Esophagus (tissue), 2 donors: ENCODE data around the gene DCAF11. TPM values are rescaled to one million over a fixed set of nuclear protein-coding genes. Genes with fewer than 3 reads are reported as not detected.

Experiments used
- H3K27ac ChIP-seq, 2 donors: one replicate each; pipeline ENCODE4 v1.5.1; 2013; ENCODE audit warnings: low read depth in 2 of 2, mild to moderate bottlenecking in 2 of 2, inconsistent platforms in 1 of 2, low read length in 1 of 2, moderate library complexity in 1 of 2
- H3K27me3 ChIP-seq, 2 donors: one replicate each; pipeline ENCODE4 v1.6.1; 2013; ENCODE audit warnings: low read length in 2 of 2, control low read depth in 1 of 2, mild to moderate bottlenecking in 1 of 2; ENCODE audit not compliant: insufficient read depth in 2 of 2, control insufficient read depth in 1 of 2
- H3K36me3 ChIP-seq, 2 donors: one replicate each; pipeline ENCODE4 v1.6.1; 2013; ENCODE audit warnings: low read length in 1 of 2; ENCODE audit not compliant: control insufficient read depth in 2 of 2, insufficient read depth in 2 of 2
- H3K4me1 ChIP-seq, 2 donors: one replicate each; pipeline ENCODE4 v1.6.1; 2013; ENCODE audit warnings: low read length in 1 of 2; ENCODE audit not compliant: control insufficient read depth in 2 of 2, insufficient read depth in 2 of 2
- H3K4me3 ChIP-seq, 2 donors: one replicate each; pipeline ENCODE4 v1.5.1; 2013; ENCODE audit warnings: low read length in 2 of 2, mild to moderate bottlenecking in 2 of 2, low read depth in 1 of 2, moderate library complexity in 1 of 2
- H3K9me3 ChIP-seq, 2 donors: one replicate each; pipeline ENCODE4 v1.6.1; 2013; ENCODE audit warnings: mild to moderate bottlenecking in 2 of 2, low read depth in 1 of 2, low read length in 1 of 2, moderate library complexity in 1 of 2; ENCODE audit not compliant: control insufficient read depth in 2 of 2, insufficient read depth in 1 of 2
- WGBS, 2 donors: extraction: QIAGEN DNeasy Blood & Tissue Kit; methylation state at CpG; one replicate each; pipeline ENCODE4 v1.1.7; 2013; 5-methylcytosine and 5-hydroxymethylcytosine counted together
- polyA plus RNA-seq, 2 donors: library from polyadenylated mRNA; stranded (reverse); fragments of 200-250 nt; gene quantifications; one replicate each; pipeline ENCODE4 v1.2.3, GENCODE V29; 2013
- donor health status: healthy with polysubstance abuse.
- donor health status: Bipolar disorder and iron deficiency.

Gene DCAF11
- polyA plus RNA-seq, 2 donors = 21.5 to 41.6 TPM

DNA sequence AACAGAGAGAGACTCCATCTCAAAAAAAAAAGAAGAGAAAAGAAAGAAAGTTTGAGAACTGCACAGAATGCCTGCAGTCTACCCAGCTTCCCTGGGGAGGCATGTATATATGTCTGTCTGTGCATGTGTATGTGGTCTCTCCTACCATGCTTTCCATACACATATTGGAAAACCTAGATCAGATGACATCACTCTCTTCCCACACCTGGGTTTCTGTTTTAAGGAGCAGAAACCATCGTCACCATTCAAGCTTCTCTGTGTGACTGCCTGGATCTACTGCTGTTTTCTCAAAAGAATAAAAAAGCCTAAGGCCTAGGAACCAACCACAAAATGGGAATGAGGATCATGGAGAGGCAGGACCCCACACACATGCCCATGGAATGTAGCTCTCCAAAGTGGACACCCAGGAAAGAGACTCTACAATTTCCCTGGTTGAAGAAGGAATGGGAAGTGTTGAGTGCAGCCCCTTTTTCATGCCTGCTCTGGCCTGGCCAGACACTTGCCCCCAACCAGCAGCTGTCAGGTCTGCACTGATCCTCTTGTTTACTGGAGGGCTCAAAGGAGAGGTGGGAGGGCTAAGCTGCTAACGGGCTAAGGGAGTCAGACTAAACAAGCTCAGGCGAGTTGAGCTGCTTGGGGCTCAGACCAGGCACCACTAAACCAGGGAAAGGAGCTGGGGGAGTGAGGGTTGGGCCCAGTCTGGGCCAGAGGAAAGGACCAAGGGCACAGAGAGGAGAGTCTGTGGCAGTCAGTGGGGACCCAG lies 28.2 kb upstream of the DCAF11 start:
- no peaks in the 10 kb centered on the region for H3K27me3 ChIP-seq
- H3K27ac ChIP-seq = no peak overlapping the region
- H3K4me1 ChIP-seq = peaks cover 0 to 3% of the 10 kb centered on the region in 2 donors
- no peak overlapping the region for H3K4me3 ChIP-seq
- H3K36me3 ChIP-seq = no peaks in the 10 kb centered on the region
- WGBS, 2 donors = 64 to 78% methylated on average over 3 of the region's 3 CpGs
- H3K9me3 ChIP-seq = no peaks in the 10 kb centered on the region

DNA sequence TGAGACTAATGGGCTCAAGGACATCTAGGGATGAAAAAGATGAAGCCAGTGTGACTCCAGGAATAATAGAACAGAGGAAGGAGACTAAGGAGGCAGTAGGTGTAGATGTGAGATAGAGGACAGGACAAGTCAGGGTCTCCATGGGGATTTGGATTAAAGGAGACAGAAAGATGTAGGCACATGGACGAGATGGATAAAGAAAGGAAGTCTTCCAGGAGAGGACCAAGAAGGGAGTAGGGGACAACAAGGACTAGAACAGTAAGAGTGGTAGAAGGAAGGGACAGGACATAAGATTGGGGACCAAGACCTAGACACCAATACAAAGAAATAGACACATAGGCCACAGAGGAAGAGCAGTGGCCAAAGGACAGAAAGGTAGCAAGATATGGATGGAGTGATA lies 27.6 kb upstream of the DCAF11 start:
- Histone ChIP-seq H3K36me3 (no peaks in the 10 kb centered on the region), H3K4me1 (no peaks in the 10 kb centered on the region), H3K9me3 (no peaks in the 10 kb centered on the region), H3K4me3 (no peak overlapping the region), H3K27ac (no peak overlapping the region), H3K27me3 (no peaks in the 10 kb centered on the region)
- WGBS, 2 donors = 78 to 87% methylated on average over 1 of the region's 1 CpG

DNA sequence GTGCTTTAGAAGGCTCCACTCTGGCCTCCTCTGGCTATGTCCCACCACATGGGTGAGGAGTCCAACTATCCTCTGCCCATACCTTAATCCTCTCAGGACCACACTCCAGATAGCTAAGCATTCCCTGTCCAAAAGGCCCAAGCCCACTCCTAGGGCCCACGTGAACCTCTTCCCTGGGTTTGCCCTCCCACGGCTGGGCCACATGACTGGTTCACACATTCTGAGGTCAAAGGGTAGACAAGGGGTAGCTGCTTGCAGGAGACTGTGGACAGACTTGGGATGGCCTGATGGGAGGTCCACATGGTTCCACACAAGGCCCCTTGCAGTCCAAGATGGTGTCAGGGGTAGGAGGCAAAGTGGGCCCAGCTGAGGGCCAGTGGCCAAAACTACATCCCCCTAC lies 26.5 kb upstream of the DCAF11 start:
- Histone ChIP-seq H3K4me3 (no peak overlapping the region), H3K27ac (no peak overlapping the region)
- 79 to 88% methylated on average over 2 of the region's 2 CpGs for WGBS, 2 donors

DNA sequence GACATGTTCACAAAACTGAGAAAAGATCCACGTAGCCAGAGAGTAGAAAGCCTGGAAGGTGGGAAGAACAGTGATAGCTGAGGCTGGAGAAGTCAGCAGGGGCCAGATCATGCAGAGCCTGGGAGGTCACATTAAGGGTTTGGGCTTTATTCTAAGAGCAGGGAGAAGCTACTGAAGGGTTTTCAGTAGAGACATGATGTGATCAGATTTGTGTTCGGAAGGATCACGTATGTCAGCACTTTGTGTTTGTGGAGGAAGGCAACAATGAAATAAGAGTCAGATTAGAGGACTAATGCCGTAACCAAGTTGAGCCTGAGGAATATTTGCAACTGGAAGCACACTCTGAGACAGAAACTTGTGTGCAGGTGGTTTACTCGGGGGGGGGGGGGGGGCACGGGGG lies 24.7 kb upstream of the DCAF11 start:
- no peaks in the 10 kb centered on the region for H3K27me3 ChIP-seq
- H3K9me3 ChIP-seq = no peaks in the 10 kb centered on the region
- no peak overlapping the region for H3K4me3 ChIP-seq
- peaks cover 0 to 4% of the 10 kb centered on the region in 2 donors for H3K4me1 ChIP-seq
- H3K27ac ChIP-seq = no peak overlapping the region
- H3K36me3 ChIP-seq = no peaks in the 10 kb centered on the region
- WGBS, 2 donors = 83 to 93% methylated on average over 4 to 6 of the region's 6 CpGs

More for the DNA sequence above, 26.5 kb upstream of the DCAF11 start:
- Histone ChIP-seq H3K27me3 (no peaks in the 10 kb centered on the region), H3K36me3 (no peaks in the 10 kb centered on the region), H3K9me3 (no peaks in the 10 kb centered on the region), H3K4me1 (no peaks in the 10 kb centered on the region)

DNA sequence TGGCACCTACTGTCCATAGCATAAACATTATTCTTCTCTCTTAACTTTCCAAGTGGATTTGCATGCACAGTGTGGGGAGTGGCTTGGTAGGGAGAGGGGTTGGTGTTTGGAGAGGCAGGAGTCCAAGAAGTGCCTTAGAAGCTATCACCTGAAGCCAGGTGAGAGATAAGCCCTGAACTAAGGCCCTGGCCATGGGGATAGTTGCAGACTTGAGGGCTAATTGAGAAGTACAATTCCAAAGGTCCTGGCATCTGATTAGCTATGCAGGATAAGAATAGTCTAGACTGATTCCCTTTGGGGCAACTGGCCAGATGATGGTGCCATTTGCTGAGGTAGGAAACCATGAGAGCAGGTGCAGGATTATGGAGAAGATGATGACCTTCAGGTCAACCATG lies 22.5 kb upstream of the DCAF11 start:
- Histone ChIP-seq H3K4me1 (peaks cover 2 to 13% of the 10 kb centered on the region in 2 donors), H3K27ac (no peak overlapping the region), H3K4me3 (no peak overlapping the region), H3K9me3 (no peaks in the 10 kb centered on the region), H3K27me3 (no peaks in the 10 kb centered on the region), H3K36me3 (no peaks in the 10 kb centered on the region)

DNA sequence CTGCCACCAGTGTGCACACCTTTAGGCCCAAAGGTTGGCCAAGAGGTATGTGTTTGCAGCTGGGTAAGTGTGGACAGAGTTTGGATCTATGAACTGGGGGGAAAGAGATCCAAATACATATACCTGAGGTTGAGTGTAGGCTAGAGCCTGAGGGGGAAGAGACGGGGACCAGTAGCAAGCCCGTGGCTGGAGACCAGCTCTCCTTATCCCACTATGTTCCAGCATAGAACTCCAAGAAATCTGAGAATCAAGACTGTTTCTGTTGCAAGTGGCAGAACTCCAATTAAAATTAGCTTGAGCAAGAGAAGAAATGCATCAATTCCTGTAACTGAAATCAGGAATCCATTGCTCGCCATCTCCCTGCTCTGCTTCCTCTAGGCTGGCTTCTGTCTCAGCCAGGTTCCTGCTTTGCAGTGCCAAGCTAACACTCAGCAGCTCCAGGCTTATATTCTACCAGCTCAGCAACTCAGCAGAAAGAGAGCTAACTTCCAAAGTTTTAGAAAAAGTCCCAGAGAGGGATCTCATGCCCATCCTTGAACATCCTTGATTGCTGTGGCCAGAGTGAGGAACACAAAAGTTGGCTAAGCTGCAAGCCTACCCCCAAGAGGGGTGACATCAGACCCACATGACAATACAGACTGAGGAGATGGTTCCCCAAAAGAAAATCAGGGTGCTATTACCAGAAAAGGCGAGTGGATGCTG lies 21.9 kb upstream of the DCAF11 start:
- Histone ChIP-seq H3K9me3 (no peaks in the 10 kb centered on the region), H3K36me3 (no peaks in the 10 kb centered on the region), H3K4me1 (peaks cover 2 to 13% of the 10 kb centered on the region in 2 donors), H3K27me3 (no peaks in the 10 kb centered on the region), H3K4me3 (no peak overlapping the region), H3K27ac (peak overlapping the region in 1 of 2 donors; percentile 98)
- WGBS, 2 donors = 83 to 89% methylated on average over 4 of the region's 4 CpGs

DNA sequence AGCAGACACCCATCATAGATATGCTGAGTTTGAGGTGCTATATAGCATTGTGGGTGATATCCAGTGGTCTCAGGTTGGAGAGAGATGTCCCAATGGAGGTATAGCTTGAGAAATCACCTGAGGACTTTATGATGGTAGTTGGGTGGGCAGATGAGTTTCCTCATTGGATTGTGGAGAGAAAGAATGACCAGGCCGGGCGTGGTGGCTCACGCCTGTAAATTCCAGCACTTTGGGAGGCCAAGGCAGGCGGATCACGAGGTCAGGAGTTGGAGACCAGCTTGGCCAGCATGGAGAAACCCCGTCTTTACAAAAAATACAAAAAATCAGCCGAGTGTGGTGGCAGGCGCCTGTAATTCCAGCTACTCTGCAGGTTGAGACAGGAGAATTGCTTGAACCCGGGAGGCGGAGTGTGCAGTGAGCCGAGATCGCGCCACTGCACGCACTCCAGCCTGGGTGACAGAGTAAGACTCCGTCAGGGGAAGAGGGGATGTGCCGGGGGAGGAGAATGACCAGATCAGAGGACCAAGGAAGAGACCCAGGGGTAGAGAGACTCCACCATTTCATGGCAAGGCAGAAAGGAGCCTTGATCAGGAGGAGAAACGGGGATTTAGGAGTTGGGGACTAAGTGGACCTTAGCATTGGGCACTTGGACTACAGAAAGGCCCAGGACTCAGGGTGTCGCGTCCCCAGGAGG lies 21.2 kb upstream of the DCAF11 start:
- H3K4me3 ChIP-seq = peak overlapping the region; percentile 70 to 86
- no peaks in the 10 kb centered on the region for H3K27me3 ChIP-seq
- WGBS, 2 donors = 67 to 76% methylated on average over 19 of the region's 19 CpGs
- H3K9me3 ChIP-seq = no peaks in the 10 kb centered on the region
- peaks cover 2 to 3% of the 10 kb centered on the region in 2 donors for H3K36me3 ChIP-seq
- peak overlapping the region; percentile 97 to 98 for H3K27ac ChIP-seq
- H3K4me1 ChIP-seq = peaks cover 2 to 13% of the 10 kb centered on the region in 2 donors

DNA sequence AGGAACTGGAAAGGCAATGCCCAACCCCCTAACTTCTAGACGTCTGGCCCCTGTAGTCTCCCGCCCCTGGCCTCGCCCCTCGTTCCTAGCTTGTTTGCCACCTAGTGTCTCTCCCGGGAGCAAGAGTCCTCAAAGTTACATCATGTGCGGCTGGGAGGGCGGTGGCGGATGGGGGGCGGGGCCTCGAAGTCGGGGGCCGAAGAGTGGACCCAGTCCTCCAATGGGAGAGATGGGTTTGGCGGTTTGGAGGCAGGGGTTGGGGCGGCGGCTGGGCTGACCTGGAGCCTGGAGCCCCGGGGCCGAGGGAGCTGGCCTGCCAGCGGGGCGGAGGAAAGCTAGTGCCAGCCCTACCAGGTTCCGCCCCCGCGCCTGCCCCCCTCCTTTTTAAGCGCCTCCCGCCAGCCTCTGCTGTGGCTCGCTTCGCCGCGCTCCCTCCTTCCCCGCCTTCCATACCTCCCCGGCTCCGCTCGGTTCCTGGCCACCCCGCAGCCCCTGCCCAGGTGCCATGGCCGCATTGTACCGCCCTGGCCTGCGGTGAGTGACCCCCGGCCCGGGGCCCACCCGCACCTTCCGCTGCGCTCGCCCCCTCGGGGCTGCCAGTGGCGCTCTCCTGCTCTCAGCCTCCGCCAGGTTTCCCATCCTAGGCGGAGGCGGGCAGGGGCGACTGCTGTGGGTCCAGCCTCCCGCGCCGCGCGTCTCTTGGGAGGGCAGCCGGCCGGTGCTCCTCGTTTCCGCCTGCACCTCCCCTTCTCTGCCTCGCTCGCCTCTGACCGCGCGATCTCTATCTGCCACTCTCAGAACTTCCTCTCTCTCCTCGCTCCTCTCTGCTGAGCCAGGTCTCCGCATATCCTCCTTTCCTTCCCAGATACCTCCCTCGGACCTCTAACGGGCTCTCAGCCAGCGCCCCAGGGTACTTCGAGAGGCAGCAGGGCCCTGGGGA lies 20.4 kb upstream of the DCAF11 start, which contains the start of gene PCK2:
Gene PCK2 (plus strand): TSS at position 411 of the 940 bp plus-strand sequence. CDS start 95 bp downstream, at position 506.
- Histone ChIP-seq H3K4me1 (peaks cover 2 to 15% of the 10 kb centered on the region in 2 donors), H3K27me3 (no peaks in the 10 kb centered on the region), H3K27ac (peak within 1 kb of the TSS; percentile 97 to 98), H3K4me3 (peak within 1 kb of the TSS; percentile 70 to 86), H3K9me3 (no peaks in the 10 kb centered on the region), H3K36me3 (peaks cover 3% of the 10 kb centered on the region in 2 donors)
- 0 to 1% methylated on average over 41 to 68 of the region's 68 CpGs for WGBS, 2 donors

DNA sequence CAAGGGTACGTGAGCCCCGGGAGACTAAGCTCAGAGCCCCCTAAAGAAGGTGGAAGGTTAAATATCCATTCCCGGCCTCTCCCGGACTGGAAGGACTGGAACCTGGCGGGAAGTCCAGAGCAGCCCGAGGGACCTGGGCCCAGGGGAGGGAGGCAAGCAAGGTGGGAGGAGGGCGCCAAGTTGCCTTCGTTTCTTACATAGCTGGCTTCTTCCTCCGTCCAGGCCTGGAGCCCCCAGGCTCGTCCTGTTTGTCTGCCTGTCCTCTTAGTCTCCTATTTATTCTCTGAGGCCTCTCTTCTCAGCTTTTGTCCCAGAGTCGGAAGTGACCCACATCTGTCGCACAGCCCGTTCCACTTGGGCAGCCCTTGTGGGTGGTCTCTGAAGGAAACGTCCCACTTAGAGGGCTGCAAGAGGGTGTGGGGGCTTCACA lies 19.7 kb upstream of the DCAF11 start:
- Histone ChIP-seq H3K4me3 (peak overlapping the region; percentile 70 to 86), H3K4me1 (peaks cover 2 to 15% of the 10 kb centered on the region in 2 donors), H3K36me3 (peaks cover 3% of the 10 kb centered on the region in 2 donors), H3K27ac (peak overlapping the region; percentile 97 to 98), H3K27me3 (no peaks in the 10 kb centered on the region), H3K9me3 (no peaks in the 10 kb centered on the region)
- 4 to 9% methylated on average over 12 to 14 of the region's 14 CpGs for WGBS, 2 donors
